DND-41 (cell line): Measurements from ENCODE around the gene MRPL53.

Experiments
- ATAC-seq: fragments of 200-7000 bp; cut with Tn5 transposase; 3 replicates; pipeline ENCODE4 v1.9.1; 2021; ENCODE audit warnings: low read depth; ENCODE audit not compliant: insufficient read depth
- DNase-seq: peaks from one replicate; pipeline ENCODE4 v3.0.0-alpha.2; 2020
- H2AFZ ChIP-seq: 2 replicates; pipeline ENCODE4 v1.6.0; 2012; ENCODE audit warnings: low read depth, low read length
- H3K27ac ChIP-seq: 2 replicates; pipeline ENCODE4 v1.5.1; 2012; ENCODE audit warnings: low read length, inconsistent platforms
- H3K27me3 ChIP-seq: fragments of 200-600 bp; sonication (generic); 2 replicates; pipeline ENCODE4 v1.6.0; 2012; ENCODE audit warnings: low read length, mild to moderate bottlenecking, inconsistent platforms; ENCODE audit not compliant: insufficient read depth, poor library complexity
- H3K36me3 ChIP-seq: 2 replicates; pipeline ENCODE4 v1.5.1; 2012; ENCODE audit warnings: low read length, inconsistent platforms; ENCODE audit not compliant: insufficient read depth
- H3K4me1 ChIP-seq: 2 replicates; pipeline ENCODE4 v1.5.1; 2012; ENCODE audit warnings: mild to moderate bottlenecking, low read length; ENCODE audit not compliant: insufficient read depth
- H3K4me2 ChIP-seq: 2 replicates; pipeline ENCODE4 v1.6.0; 2012; ENCODE audit warnings: mild to moderate bottlenecking, moderate library complexity, low read length, inconsistent platforms; ENCODE audit not compliant: insufficient read depth
- H3K4me3 ChIP-seq, 2 experiments: fragments of 200-600 bp in 1 of 2; shearing (Covaris generic) in 1 of 2; 2 replicates each; pipeline ENCODE4 v1.5.1; 2012 to 2016; ENCODE audit warnings: inconsistent platforms in 2 of 2, low read length in 2 of 2, mild to moderate bottlenecking in 2 of 2, low read depth in 1 of 2, moderate library complexity in 1 of 2
- H3K79me2 ChIP-seq: 2 replicates; pipeline ENCODE4 v1.6.0; 2012; ENCODE audit warnings: low read length, inconsistent platforms; ENCODE audit not compliant: insufficient read depth
- H3K9ac ChIP-seq: 2 replicates; pipeline ENCODE4 v1.6.0; 2012; ENCODE audit warnings: low read depth, mild to moderate bottlenecking, inconsistent platforms, low read length, moderate library complexity
- H3K9me3 ChIP-seq: 2 replicates; pipeline ENCODE4 v1.5.1; 2012; ENCODE audit warnings: low read length, moderate library complexity, mild to moderate bottlenecking, inconsistent platforms; ENCODE audit not compliant: insufficient read depth, severe bottlenecking
- H4K20me1 ChIP-seq: 2 replicates; pipeline ENCODE4 v1.6.0; 2012; ENCODE audit warnings: low read length; ENCODE audit not compliant: insufficient read depth
- CTCF ChIP-seq: IDR thresholded peaks from 2 replicates; pipeline ENCODE4 v1.5.1; 2012; ENCODE audit warnings: borderline replicate concordance, low read length, moderate library complexity, mild to moderate bottlenecking; ENCODE audit not compliant: poor library complexity, severe bottlenecking; ENCODE audit errors: extremely low read depth
- EZH2 ChIP-seq: IDR thresholded peaks from 3 replicates; pipeline ENCODE4 v1.6.1; 2012; ENCODE audit warnings: borderline replicate concordance, low read depth, mild to moderate bottlenecking, moderate library complexity, low read length, inconsistent platforms; ENCODE audit not compliant: severe bottlenecking

Gene MRPL53

GRCh38 chr2:74429487-74430451 is 42.7 kb downstream of the MRPL53 start:
- Histone ChIP-seq H4K20me1 (no peaks in the 10 kb centered on the region), H3K9me3 (no peaks in the 10 kb centered on the region), H3K36me3 (peaks cover 47% of the 10 kb centered on the region), H3K27me3 (no peaks in the 10 kb centered on the region), H3K4me3 (no peak overlapping the region), H3K4me2 (no peak overlapping the region), H3K79me2 (no peaks in the 10 kb centered on the region), H3K4me1 (no peaks in the 10 kb centered on the region), H2AFZ (no peak overlapping the region), H3K27ac (no peak overlapping the region), H3K9ac (no peak overlapping the region)
- DNase-seq (no peak), ATAC-seq (no peak)
- TF ChIP-seq CTCF (no peak), EZH2 (no peak)

GRCh38 chr2:74428675-74429074 is 43.8 kb downstream of the MRPL53 start:
- Histone ChIP-seq H3K36me3 (peaks cover 57% of the 10 kb centered on the region), H3K27ac (no peak overlapping the region), H3K4me2 (no peak overlapping the region), H3K4me1 (peaks cover 3% of the 10 kb centered on the region; the same call in 1 of the 2 replicates), H3K27me3 (no peaks in the 10 kb centered on the region), H3K9me3 (no peaks in the 10 kb centered on the region), H3K4me3 (no peak overlapping the region), H3K9ac (no peak overlapping the region), H3K79me2 (no peaks in the 10 kb centered on the region), H2AFZ (no peak overlapping the region), H4K20me1 (no peaks in the 10 kb centered on the region)
- ATAC-seq, result 0 out of 3 replicates have a peak, but pooled peaks have one; percentile 17
- TF ChIP-seq CTCF (no peak), EZH2 (no peak)
- DNase-seq, result no peak

GRCh38 chr2:74427551-74427950 is 44.9 kb downstream of the MRPL53 start:
- Histone ChIP-seq H3K27ac (no peak overlapping the region), H2AFZ (no peak overlapping the region), H3K36me3 (peaks cover 61% of the 10 kb centered on the region), H3K9ac (no peak overlapping the region), H3K4me1 (peaks cover 13% of the 10 kb centered on the region), H3K79me2 (peaks cover 6% of the 10 kb centered on the region), H3K27me3 (no peaks in the 10 kb centered on the region), H3K9me3 (no peaks in the 10 kb centered on the region), H3K4me2 (no peak overlapping the region), H4K20me1 (no peaks in the 10 kb centered on the region), H3K4me3 (no peak overlapping the region)
- DNase-seq (no peak), ATAC-seq (no peak)
- TF ChIP-seq EZH2, result no peak
- TF ChIP-seq CTCF, result no peak
